Osteocyte (in vitro differentiated cells): ENCODE measurements around the gene OR51A7. TPM values are rescaled to one million over a fixed set of nuclear protein-coding genes. Genes with fewer than 3 reads are reported as not detected.
"Not testable (repeated sequence)": the region's sequence is repeated elsewhere in the genome, so short reads cannot be mapped to it uniquely, and the experiment has no call there.

Source experiments
- DNase-seq: peaks from one replicate; pipeline ENCODE4 v3.0.0; 2021; ENCODE audit warnings: mixed read lengths; ENCODE audit not compliant: unreplicated experiment; ENCODE audit errors: extremely low spot score
- H3K27ac Mint-ChIP-seq: one replicate; pipeline ENCODE4 v1.8.0; 2021; ENCODE audit warnings: mild to moderate bottlenecking, mixed read lengths; ENCODE audit not compliant: unreplicated experiment
- H3K27me3 Mint-ChIP-seq: one replicate; pipeline ENCODE4 v1.8.0; 2021; ENCODE audit warnings: mixed read lengths; ENCODE audit not compliant: unreplicated experiment
- H3K36me3 Mint-ChIP-seq: one replicate; pipeline ENCODE4 v1.8.0; 2021; ENCODE audit warnings: mixed read lengths; ENCODE audit not compliant: unreplicated experiment
- H3K4me1 Mint-ChIP-seq: one replicate; pipeline ENCODE4 v1.8.0; 2021; ENCODE audit warnings: mixed read lengths; ENCODE audit not compliant: unreplicated experiment
- H3K4me3 Mint-ChIP-seq: one replicate; pipeline ENCODE4 v1.8.0; 2021; ENCODE audit warnings: mild to moderate bottlenecking, moderate library complexity, mixed read lengths; ENCODE audit not compliant: unreplicated experiment
- H3K9me3 Mint-ChIP-seq: one replicate; pipeline ENCODE4 v1.8.0; 2021; ENCODE audit warnings: mixed read lengths; ENCODE audit not compliant: unreplicated experiment
- CTCF ChIP-seq: fragments of 200-600 bp; sonication (generic); IDR thresholded peaks from 2 replicates; pipeline ENCODE4 v1.5.0; 2021; ENCODE audit warnings: antibody characterized with exemption, mild to moderate bottlenecking, moderate library complexity
- long read RNA-seq: library from polyadenylated mRNA; unstranded; transcript quantifications from one replicate; pipeline ENCODE4 v2.0.0, GENCODE V29; 2021
- total RNA-seq: library from RNA; stranded (reverse); gene quantifications from 2 replicates; pipeline ENCODE4 v1.2.1, GENCODE V29; 2021

Gene OR51A7
- not detected in 2 replicates for total RNA-seq
- long read RNA-seq = 0 reads

- no peak within 1 kb of the TSS for H3K27ac Mint-ChIP-seq
- DNase-seq = no peak
Measured at GRCh38 chr11:4903484-4903883, at the start of gene OR51A7. TSS of gene OR51A7 (plus strand) at chr11:4903783. CDS start at chr11:4907370, 3,587 bp downstream.

GRCh38 chr11:4854286-4854685 lies 49.3 kb upstream of the OR51A7 start:
- H3K27me3 Mint-ChIP-seq = peaks cover 10% of the 10 kb centered on the region
- not testable (repeated sequence) for H3K36me3 Mint-ChIP-seq, H3K4me1 Mint-ChIP-seq, H3K27ac Mint-ChIP-seq, H3K9me3 Mint-ChIP-seq, H3K4me3 Mint-ChIP-seq, DNase-seq

More at GRCh38 chr11:4903484-4903883, at the start of gene OR51A7:
- H3K4me3 Mint-ChIP-seq = no peak within 1 kb of the TSS
- no peak for TF ChIP-seq CTCF
- H3K9me3 Mint-ChIP-seq = no peaks in the 10 kb centered on the region
- H3K4me1 Mint-ChIP-seq = no peaks in the 10 kb centered on the region
- H3K36me3 Mint-ChIP-seq = no peaks in the 10 kb centered on the region
- peaks cover 13% of the 10 kb centered on the region for H3K27me3 Mint-ChIP-seq

GRCh38 chr11:4862447-4863236 lies 40.9 kb upstream of the OR51A7 start:
- Mint-ChIP-seq H3K27ac (no peak overlapping the region), H3K27me3 (peaks cover 7% of the 10 kb centered on the region), H3K4me1 (no peaks in the 10 kb centered on the region), H3K36me3 (no peaks in the 10 kb centered on the region), H3K4me3 (no peak overlapping the region), H3K9me3 (peaks cover 6% of the 10 kb centered on the region)
- no peak for DNase-seq
- no peak for TF ChIP-seq CTCF

GRCh38 chr11:4863876-4864275 lies 39.7 kb upstream of the OR51A7 start:
- Mint-ChIP-seq H3K9me3 (peaks cover 6% of the 10 kb centered on the region), H3K4me1 (no peaks in the 10 kb centered on the region), H3K4me3 (no peak overlapping the region), H3K27me3 (peaks cover 3% of the 10 kb centered on the region), H3K27ac (no peak overlapping the region), H3K36me3 (no peaks in the 10 kb centered on the region)
- TF ChIP-seq CTCF = no peak
- no peak for DNase-seq

GRCh38 chr11:4865855-4866254 lies 37.7 kb upstream of the OR51A7 start:
- peaks cover 3% of the 10 kb centered on the region for H3K27me3 Mint-ChIP-seq
- no peak for DNase-seq
- H3K9me3 Mint-ChIP-seq = peaks cover 6% of the 10 kb centered on the region
- H3K4me3 Mint-ChIP-seq = no peak overlapping the region
- H3K27ac Mint-ChIP-seq = no peak overlapping the region
- H3K4me1 Mint-ChIP-seq = no peaks in the 10 kb centered on the region
- no peak for TF ChIP-seq CTCF
- H3K36me3 Mint-ChIP-seq = no peaks in the 10 kb centered on the region
